K562 (cell line): Measurements from ENCODE around the gene KLF13. TPM values are rescaled to one million over a fixed set of nuclear protein-coding genes. Genes with fewer than 3 reads are reported as not detected.

Source experiments
- ATAC-seq: fragments of 200-7000 bp; cut with Tn5 transposase; 3 replicates; pipeline ENCODE4 v1.9.1; 2020; ENCODE audit warnings: moderate library complexity
- BruUV-seq: library from RNA; stranded (reverse); fragments of 400-500 nt; replicated peaks from 2 replicates; lab custom pipeline; 2021; lab: Mats Ljungman, UMichigan
- CTCF ChIA-PET: fragments of 300-600 bp; formaldehyde crosslinking; extraction: SDS; loops from one replicate; lab custom pipeline; 2021; ENCODE audit warnings: low intra/inter-chr PET ratio; lab: Yijun Ruan, JAX
- POLR2A ChIA-PET: fragments of 300-600, 350-650 bp; sonication (Branson Sonifier 250); formaldehyde crosslinking; extraction: SDS; loops from one replicate; lab custom pipeline; 2021; ENCODE audit warnings: antibody characterized with exemption, inconsistent platforms; lab: Yijun Ruan, JAX
- DNase-seq, 4 experiments: peaks; one replicate each; pipeline versions ENCODE4 v3.0.0 to v3.0.0-alpha.2; 2011 to 2018; ENCODE audit warnings: low spot score in 3 of 4, mixed read lengths in 3 of 4; ENCODE audit errors: extremely low read depth in 1 of 4
- FAIRE-seq: peaks from 2 replicates; lab custom pipeline; 2011; peaks lifted over from hg19 to GRCh38; lab: Jason Lieb, UNC
- H2AFZ ChIP-seq: 2 replicates; pipeline ENCODE4 v1.6.0; 2011; ENCODE audit warnings: low read depth, low read length, control low read depth, inconsistent platforms
- H3K27ac ChIP-seq: fragments of 200-600 bp; 3 replicates; pipeline ENCODE4 v1.8.0; 2011; ENCODE audit warnings: low read depth, mild to moderate bottlenecking, control low read depth, inconsistent platforms, low read length, moderate library complexity, mixed read lengths; ENCODE audit errors: extremely low read depth
- H3K27me3 ChIP-seq, 2 experiments: fragments of 300-600 bp in 1 of 2; 2 replicates in 1 of 2; 3 replicates in 1 of 2; pipeline versions ENCODE4 v1.6.0 to v1.8.0; 2011; ENCODE audit warnings: inconsistent platforms in 2 of 2, low read length in 2 of 2, mild to moderate bottlenecking in 1 of 2, mixed read lengths in 1 of 2, moderate library complexity in 1 of 2; ENCODE audit not compliant: control insufficient read depth in 2 of 2, insufficient read depth in 2 of 2
- H3K36me3 ChIP-seq: fragments of 300-600 bp; 3 replicates; pipeline ENCODE4 v1.8.0; 2011; ENCODE audit warnings: mild to moderate bottlenecking, low read length, inconsistent platforms; ENCODE audit not compliant: control insufficient read depth, insufficient read depth
- H3K4me1 ChIP-seq, 2 experiments: fragments of 200-600 bp in 1 of 2; replicated peaks in 1 of 2; 2 replicates in 1 of 2; 3 replicates in 1 of 2; pipeline versions ENCODE4 v1.5.1 to v1.8.0; 2011; ENCODE audit warnings: inconsistent platforms in 2 of 2, low read length in 2 of 2, mild to moderate bottlenecking in 1 of 2, mixed read lengths in 1 of 2, moderate library complexity in 1 of 2; ENCODE audit not compliant: control insufficient read depth in 2 of 2, insufficient read depth in 2 of 2
- H3K4me2 ChIP-seq: 2 replicates; pipeline ENCODE4 v1.6.1; 2011; ENCODE audit warnings: low read length, control low read depth, inconsistent platforms, mixed read lengths; ENCODE audit not compliant: insufficient read depth
- H3K4me3 ChIP-seq: fragments of 200-600 bp; sonication (generic), shearing (Covaris generic); 2 replicates; pipeline ENCODE4 v1.5.1; 2016; ENCODE audit warnings: control low read depth, inconsistent platforms
- H3K79me2 ChIP-seq: fragments of 200-600 bp; 3 replicates; pipeline ENCODE4 v1.8.0; 2011; ENCODE audit warnings: low read length, inconsistent platforms; ENCODE audit not compliant: control insufficient read depth, insufficient read depth
- H3K9ac ChIP-seq, 2 experiments: 2 replicates each; pipeline versions ENCODE4 v1.6.0 to v1.6.1; 2011; ENCODE audit warnings: low read depth in 2 of 2, low read length in 2 of 2, control low read depth in 1 of 2, inconsistent platforms in 1 of 2, mild to moderate bottlenecking in 1 of 2, mixed read lengths in 1 of 2; ENCODE audit not compliant: insufficient read depth in 1 of 2
- H3K9me1 ChIP-seq: one replicate; pipeline ENCODE4 v1.6.0; 2011; ENCODE audit warnings: inconsistent platforms, mild to moderate bottlenecking, low read length, moderate library complexity; ENCODE audit not compliant: control insufficient read depth, insufficient read depth
- H3K9me3 ChIP-seq: replicated peaks from 2 replicates; pipeline ENCODE4 v1.5.1; 2011; ENCODE audit warnings: low read depth, low read length, inconsistent platforms; ENCODE audit not compliant: control insufficient read depth, insufficient read depth
- H4K20me1 ChIP-seq: replicated peaks from 2 replicates; pipeline ENCODE4 v1.6.1; 2011; ENCODE audit warnings: low read length, inconsistent platforms, mixed read lengths; ENCODE audit not compliant: control insufficient read depth, insufficient read depth
- BHLHE40 ChIP-seq: IDR thresholded peaks from 2 replicates; pipeline ENCODE4 v1.6.1; 2011; ENCODE audit warnings: low read length, improper control_type of control experiment
- E2F6 ChIP-seq, 2 experiments: IDR thresholded peaks; 2 replicates each; pipeline ENCODE4 v1.6.1; 2011; ENCODE audit warnings: borderline replicate concordance in 1 of 2, control low read depth in 1 of 2, low read depth in 1 of 2, low read length in 1 of 2, mild to moderate bottlenecking in 1 of 2, mixed read lengths in 1 of 2, moderate library complexity in 1 of 2; ENCODE audit not compliant: insufficient read depth in 1 of 2, insufficient read length in 1 of 2, poor library complexity in 1 of 2, severe bottlenecking in 1 of 2; ENCODE audit errors: extremely low read depth in 1 of 2
- EGR1 ChIP-seq: fragments of 450-650 bp; conservative IDR thresholded peaks from 2 replicates; pipeline ENCODE4 v1.6.1; 2017; ENCODE audit warnings: mild to moderate bottlenecking
- FOS ChIP-seq: IDR thresholded peaks from 3 replicates; pipeline ENCODE4 v1.6.1; 2011; ENCODE audit not compliant: insufficient read length; ENCODE audit errors: extremely low read depth
- PHB ChIP-seq: fragments of 250-450 bp; sonication (Bioruptor Pico); IDR thresholded peaks from 2 replicates; pipeline ENCODE4 v1.5.0; 2021
- RBFOX2 ChIP-seq: fragments of 200-400 bp; formaldehyde crosslinking; IDR thresholded peaks from 2 replicates; pipeline ENCODE4 v1.6.1; 2017; ENCODE audit warnings: low read depth, mild to moderate bottlenecking, low read length, moderate library complexity
- SAFB ChIP-seq: fragments of 200-400 bp; formaldehyde crosslinking; IDR thresholded peaks from 2 replicates; pipeline ENCODE4 v1.6.1; 2017; ENCODE audit warnings: low read depth, low read length, borderline replicate concordance
- ZNF766 ChIP-seq: fragments of 200-800 bp; sonication (Bioruptor generic); conservative IDR thresholded peaks from 2 replicates; pipeline ENCODE4 v1.6.1; 2016; ENCODE audit warnings: missing genetic modification characterization, missing compliant biosample characterization
- WGBS: fragments of 100-300 bp; shearing (Covaris generic); methylation state at CpG from one replicate; pipeline ENCODE4 v1.1.6; 2016; ENCODE audit warnings: low coverage, mixed read lengths; ENCODE audit not compliant: insufficient coverage; ENCODE audit errors: missing lambda C conversion rate; 5-methylcytosine and 5-hydroxymethylcytosine counted together
- in situ Hi-C: fragments of 300-500 bp; cut with MboI; formaldehyde crosslinking; loops from 4 replicates; pipeline ENCODE4 v1.15.0; 2018; ENCODE audit warnings: inconsistent platforms, mixed read lengths
- intact Hi-C: fragments of 100-400 bp; cut with micrococcal nuclease; formaldehyde crosslinking; loops from 2 replicates; pipeline ENCODE4 v1.14.2; 2022
- polyA plus RNA-seq, 8 experiments: library from polyadenylated mRNA; depleted of rRNA in 4 of 8; stranded (reverse) in 5 of 8; unstranded in 3 of 8; fragments of >200 nt; fragmentation: Nextera tagmentation in 2 of 8; fragmentation: Illumina TruSeq in 1 of 8; extraction: Ambion mirVana in 2 of 8; extraction: Trizol in 1 of 8; gene quantifications; 2 replicates each; pipeline versions ENCODE4 v1.2.1 to v1.2.3, GENCODE V29; 2011 to 2014; ENCODE audit warnings: inconsistent platforms in 1 of 8, missing spikeins in 1 of 8
- total RNA-seq, 7 experiments: library from RNA; depleted of rRNA in 6 of 7; stranded (reverse); fragments of >200 nt in 6 of 7; fragmentation: Illumina TruSeq in 2 of 7; extraction: Trizol in 2 of 7; gene quantifications; 2 replicates each; pipeline versions ENCODE4 v1.2.1 to v1.2.3, GENCODE V29; 2011 to 2021; ENCODE audit warnings: low replicate concordance in 1 of 7

Gene KLF13
- total and polyA plus RNA-seq, 9 of the 15 experiments (the other 6 are each of a cell fraction or from before 2014, with no cell fraction given), result 1.8 to 10.5 (median 4.8) TPM

- WGBS, result 4% methylated on average over 17 of the region's 35 CpGs
- peak overlapping the region; percentile 70; the same call in 1 of the 2 replicates for H2AFZ ChIP-seq
- in situ Hi-C loops (no loop called here), intact Hi-C loops (loop anchor here (5.0 kb wide), 1 partner anchor 39 kb away; no protein-coding TSS in a partner anchor)
- no peaks in the 10 kb centered on the region for H3K9me1 ChIP-seq
- H3K27ac ChIP-seq, result peak overlapping the region; percentile 62; the same call in 1 of the 3 replicates
- peaks cover 6 to 7% of the 10 kb centered on the region in 2 experiments; a peak in 2 of 5 replicates for H3K27me3 ChIP-seq
- ATAC-seq, result peak; percentile 10; the same call in 2 of the 3 replicates
- peaks cover 36% of the 10 kb centered on the region for H4K20me1 ChIP-seq
- ChIA-PET POLR2A (interaction anchor here (0.9 kb wide), 1 partner anchor 12 kb away, joined by 3 read pairs; no protein-coding TSS in a partner anchor), CTCF (interaction anchor here (0.7 kb wide), 1 partner anchor 63 kb away, joined by 3 read pairs; no protein-coding TSS in a partner anchor)
- no peaks in the 10 kb centered on the region for H3K9me3 ChIP-seq
- TF ChIP-seq SAFB (0 out of 2 replicates have a peak, but pooled peaks have one; percentile 6), E2F6 (IDR thresholded peaks at IDR 0.05; ENCODE audit: borderline replicate concordance in 1 of 2, extremely low read depth in 1 of 2, insufficient read depth in 1 of 2, insufficient read length in 1 of 2, low read depth in 1 of 2, low read length in 1 of 2, poor library complexity in 1 of 2, severe bottlenecking in 1 of 2) (peak in 1 of 2 experiments; percentile 50), PHB (CRISPR knock-in tag) (no peak), EGR1 (peak; percentile 41), BHLHE40 (peak; percentile 56), FOS (no peak), ZNF766 (CRISPR knock-in tag) (0 out of 2 replicates have a peak, but pooled peaks have one; percentile 7), RBFOX2 (peak; percentile 49; the same call in 1 of the 2 replicates)
- peak overlapping the region; percentile 75 for H3K4me2 ChIP-seq
- H3K4me3 ChIP-seq, result peak overlapping the region; percentile 69
- DNase-seq, result peak in 3 of 4 experiments; percentile 54 to 65 (median 63)
- peaks cover 7 to 42% of the 10 kb centered on the region in 2 experiments; a peak in 4 of 5 replicates for H3K4me1 ChIP-seq
- H3K79me2 ChIP-seq, result peaks cover 7% of the 10 kb centered on the region; the same call in 2 of the 3 replicates
- H3K36me3 ChIP-seq, result no peaks in the 10 kb centered on the region
- TSS peak; percentile 38 for BruUV-seq
- H3K9ac ChIP-seq, result peak overlapping the region in 1 of 2 experiments; percentile 80; a peak in 3 of 4 replicates
- FAIRE-seq, result no peak
These were observed 1.9 kb downstream of the KLF13 start for GRCh38 chr15:31328428-31328968.
